SK-N-SH (cell line): ENCODE measurements around the gene CYREN.

Experiments
- CTCF ChIP-seq: fragments of 200-600 bp; sonication (generic); IDR thresholded peaks from 2 replicates; pipeline ENCODE4 v1.6.1; 2017; ENCODE audit warnings: antibody characterized with exemption, mild to moderate bottlenecking, moderate library complexity
- GABPA ChIP-seq: IDR thresholded peaks from 2 replicates; pipeline ENCODE4 v1.4.0; 2012; ENCODE audit warnings: low read depth, mild to moderate bottlenecking
- RAD21 ChIP-seq: IDR thresholded peaks from 2 replicates; pipeline ENCODE4 v1.6.1; 2012; ENCODE audit warnings: mild to moderate bottlenecking, low read length
- RFX5 ChIP-seq: IDR thresholded peaks from 2 replicates; pipeline ENCODE4 v1.6.1; 2012; ENCODE audit warnings: mild to moderate bottlenecking, improper control_type of control experiment, low read length

GRCh38 chr7:135177028-135177696, 6.7 kb upstream of the CYREN start:
- TF ChIP-seq GABPA (no peak), RAD21 (no peak), CTCF (no peak), RFX5 (no peak)
